ENCODE data around the gene NPIPB13. TPM values are rescaled to one million over a fixed set of nuclear protein-coding genes. Genes with fewer than 3 reads are reported as not detected.
"Not testable (repeated sequence)": the region's sequence is repeated elsewhere in the genome, so short reads cannot be mapped to it uniquely, and the experiment has no call there.

NPIPB13 gene
- 1.1 and 2.8 TPM in 2 replicates for total RNA-seq (2014; rRNA removed; shearing (Covaris generic))
- 5.9 and 8.0 TPM in 2 replicates for polyA plus RNA-seq (2014; cell fraction: nucleus; rRNA removed)

DNA sequence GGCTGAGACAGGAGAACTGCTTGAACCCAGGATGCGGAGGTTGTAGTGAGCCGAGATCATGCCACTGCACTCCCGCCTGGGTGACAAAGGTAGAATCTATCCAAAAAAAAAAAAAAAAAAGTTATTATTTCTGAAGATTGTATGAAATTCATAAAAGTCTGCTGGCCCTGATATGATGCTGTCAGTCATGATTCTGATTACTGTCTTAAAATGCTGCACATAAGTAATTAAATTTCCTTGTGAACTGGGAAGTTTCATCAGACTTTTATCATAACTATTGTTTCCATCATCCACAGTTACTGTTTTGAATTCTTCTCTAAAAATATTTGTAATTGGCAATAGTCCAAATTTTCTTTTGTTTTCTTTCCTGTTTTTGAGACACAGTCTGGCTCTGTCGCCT is at the start of gene NPIPB13:
TSS of gene NPIPB13 (minus strand) at position 101 of the 400 bp plus-strand sequence. CDS start 2,906 bp downstream, outside the sequence.
- DNase-seq (ENCODE audit: extremely low read depth, low read depth), result not testable (repeated sequence)

DNA sequence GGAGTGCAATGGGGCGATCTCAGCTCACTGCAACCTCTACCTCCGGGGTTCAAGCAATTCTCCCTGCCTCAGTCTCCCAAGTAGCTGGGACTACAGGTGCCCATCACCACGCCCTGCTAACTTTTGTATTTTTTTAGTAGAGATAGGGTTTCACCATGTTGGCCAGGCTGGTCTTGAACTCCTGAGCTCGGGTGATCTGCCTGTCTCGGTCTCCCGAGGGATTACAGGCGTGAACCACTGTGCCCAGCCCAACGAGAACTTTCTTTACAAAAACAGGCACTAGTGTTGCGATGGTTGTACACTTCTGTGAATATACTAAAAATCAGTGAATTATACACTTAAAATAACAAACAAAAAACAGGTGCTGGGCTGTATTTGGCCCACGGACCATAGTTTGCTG is 34.1 kb upstream of the NPIPB13 start:
- not testable (repeated sequence) for DNase-seq (ENCODE audit: extremely low read depth, low read depth)

DNA sequence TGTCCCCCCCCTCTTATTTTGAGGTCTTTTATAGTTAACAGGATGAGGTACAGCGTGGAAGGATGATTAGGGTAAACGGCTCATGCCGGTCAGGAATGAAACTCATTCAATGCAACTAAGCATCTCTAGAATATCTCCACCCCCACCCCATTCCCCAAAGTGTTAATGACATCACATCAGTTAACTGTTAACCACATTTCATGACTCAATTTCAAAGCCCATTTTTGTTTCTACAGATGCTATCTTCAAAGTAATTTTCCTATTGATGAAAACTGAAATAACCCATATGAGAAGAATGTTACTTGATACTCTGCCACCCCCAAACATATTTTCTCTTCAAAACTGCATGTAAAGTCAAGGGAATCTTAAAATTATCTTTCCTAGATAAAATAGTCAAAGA is 30.2 kb upstream of the NPIPB13 start:
- not testable (repeated sequence) for DNase-seq (ENCODE audit: extremely low read depth, low read depth)

DNA sequence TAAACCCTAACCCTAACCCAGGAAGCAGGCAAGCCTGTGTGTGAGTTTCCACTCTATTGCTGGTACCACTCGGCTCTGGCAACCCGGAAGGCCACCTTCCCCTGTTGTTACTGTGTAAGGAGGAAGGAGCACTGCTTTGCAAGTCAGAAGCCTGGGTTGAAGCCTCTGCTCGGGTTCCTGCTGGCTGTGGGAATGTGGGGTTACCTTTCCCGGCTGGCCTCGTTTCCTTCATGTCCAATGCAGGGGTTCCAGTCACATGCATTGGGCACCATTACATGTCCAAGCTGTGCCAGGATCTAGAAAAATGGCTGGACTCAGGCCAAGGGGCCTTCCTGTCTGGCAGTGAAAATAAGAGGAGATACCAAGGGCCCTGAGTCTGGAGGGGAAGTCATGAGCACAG is 31.2 kb downstream of the NPIPB13 start:
- not testable (repeated sequence) for DNase-seq (ENCODE audit: extremely low read depth, low read depth)

DNA sequence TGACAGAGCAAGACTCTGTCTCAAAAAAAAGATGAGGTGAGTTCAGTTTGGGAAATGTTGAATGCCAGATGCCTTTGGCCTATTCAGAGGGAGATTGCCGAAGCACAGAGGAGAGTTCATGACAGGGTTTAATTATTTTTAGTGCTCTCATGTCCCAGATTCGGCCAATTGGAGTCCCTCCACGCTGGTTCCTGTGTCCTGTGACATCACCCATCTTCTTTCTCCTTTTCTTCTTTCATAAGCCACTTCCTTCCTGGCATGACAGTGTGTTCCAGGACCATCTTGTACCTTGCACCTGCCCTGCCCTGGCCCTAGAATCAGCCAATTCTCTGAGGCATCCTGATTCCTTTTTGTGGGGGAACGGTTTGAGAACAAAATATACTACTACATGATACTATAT is 36.9 kb downstream of the NPIPB13 start:
- DNase-seq (ENCODE audit: extremely low read depth, low read depth), result not testable (repeated sequence)

DNA sequence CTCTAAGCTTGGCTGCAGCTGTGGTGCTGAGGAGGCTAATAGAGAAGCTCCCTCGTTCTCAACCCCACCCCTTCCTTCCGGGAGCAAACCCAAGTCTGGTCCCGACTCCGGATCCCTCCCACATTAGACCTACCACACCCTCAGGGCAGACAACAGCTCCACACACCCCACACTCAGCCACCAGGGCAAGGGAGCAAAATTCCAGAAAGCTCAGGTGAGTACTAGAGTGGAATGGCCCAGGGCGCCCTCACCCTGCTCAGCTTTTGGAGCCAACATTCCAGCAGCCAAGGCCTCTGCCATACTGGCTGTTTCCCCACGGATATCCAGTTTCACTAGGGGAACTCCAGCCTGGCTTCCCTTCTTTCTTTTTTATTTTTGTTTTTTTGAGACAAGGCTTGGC is 39.2 kb downstream of the NPIPB13 start:
- not testable (repeated sequence) for DNase-seq (ENCODE audit: extremely low read depth, low read depth)

DNA sequence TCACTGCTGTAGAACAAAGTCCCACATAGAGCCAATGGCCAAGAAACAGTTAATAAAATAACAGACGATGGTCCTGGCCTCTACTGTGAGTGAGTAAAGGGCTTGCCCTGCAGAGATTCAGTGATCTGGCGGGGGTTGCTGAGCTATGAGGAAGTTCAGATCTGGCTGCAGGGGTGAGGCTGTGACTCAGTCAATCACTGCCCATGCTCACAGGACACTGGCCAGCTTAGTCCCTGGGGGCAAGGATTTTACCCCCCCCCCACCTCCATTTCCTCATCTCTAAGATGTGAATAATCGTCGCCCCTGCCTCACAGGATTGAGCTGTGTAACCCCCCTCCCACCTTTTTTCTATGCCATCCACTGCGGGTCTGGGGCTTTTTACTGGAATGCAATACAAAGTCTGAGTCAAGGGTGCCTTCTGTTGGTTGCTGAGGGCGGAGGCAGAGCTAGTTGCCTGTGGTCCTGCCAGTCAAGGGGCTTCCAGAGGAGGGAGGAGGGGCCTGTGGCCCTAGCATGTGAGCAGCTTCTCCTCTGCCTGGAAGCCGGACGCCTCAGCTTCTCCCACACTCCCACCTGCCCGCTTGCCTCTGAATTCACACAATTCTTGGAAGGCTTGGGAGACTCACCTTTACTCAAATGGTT is 41.1 kb downstream of the NPIPB13 start:
- DNase-seq (ENCODE audit: extremely low read depth, low read depth), result not testable (repeated sequence)

DNA sequence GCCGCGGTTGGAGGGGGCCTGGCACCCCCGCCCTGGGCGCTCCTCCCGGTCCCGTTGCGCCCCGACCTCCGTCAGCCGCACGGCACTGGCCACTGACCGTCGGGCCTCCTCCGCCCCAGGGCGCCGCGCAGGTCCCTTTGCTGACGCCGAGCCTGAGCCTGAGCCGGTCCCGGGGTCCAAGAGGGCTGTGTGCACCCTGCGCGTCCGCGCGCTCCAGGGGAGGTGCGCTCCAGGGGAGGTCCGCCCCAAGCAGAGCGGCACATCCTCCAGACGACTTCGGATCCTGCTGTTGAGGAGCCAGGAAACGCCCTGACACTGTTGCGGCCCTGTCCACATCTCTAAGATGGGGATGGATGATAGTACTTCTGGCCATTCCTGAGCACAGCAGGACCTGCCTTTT is 42.0 kb downstream of the NPIPB13 start:
- DNase-seq (ENCODE audit: extremely low read depth, low read depth), result not testable (repeated sequence)

DNA sequence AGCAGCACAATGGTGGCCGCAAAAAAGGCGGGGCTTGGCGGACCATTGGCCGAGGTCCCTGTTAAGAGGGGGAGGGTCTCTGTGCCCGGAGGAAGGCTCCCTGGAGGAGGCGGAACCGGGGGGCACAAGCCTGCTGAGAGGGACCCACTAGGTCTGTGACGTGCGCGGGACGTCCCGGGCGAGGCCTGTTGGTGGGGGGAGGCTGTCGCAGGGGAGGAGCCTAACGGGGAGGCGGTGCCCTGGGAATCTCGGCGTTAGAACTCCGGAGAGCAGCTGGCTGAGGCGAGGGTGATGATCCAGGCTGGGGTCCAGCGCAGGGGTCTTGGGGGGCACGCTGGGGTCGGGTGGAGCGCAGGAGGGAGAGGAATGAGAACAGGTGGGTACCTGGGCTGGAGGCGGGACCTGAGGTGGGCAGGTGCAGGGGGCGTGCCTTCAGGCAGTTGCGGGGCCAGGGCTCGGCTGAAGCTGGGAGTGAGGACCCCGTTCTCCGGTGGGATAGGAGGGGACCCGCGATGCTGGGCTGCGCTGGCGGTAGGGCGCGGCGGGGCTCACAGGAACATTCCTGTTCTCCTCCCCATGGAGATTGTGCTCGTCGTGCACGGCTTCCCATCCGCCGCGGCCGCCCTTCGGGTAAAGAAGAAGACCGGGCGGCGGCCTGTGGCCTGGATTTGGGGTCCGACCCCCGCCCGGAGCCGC is 42.6 kb downstream of the NPIPB13 start:
- DNase-seq (ENCODE audit: extremely low read depth, low read depth), result not testable (repeated sequence)

DNA sequence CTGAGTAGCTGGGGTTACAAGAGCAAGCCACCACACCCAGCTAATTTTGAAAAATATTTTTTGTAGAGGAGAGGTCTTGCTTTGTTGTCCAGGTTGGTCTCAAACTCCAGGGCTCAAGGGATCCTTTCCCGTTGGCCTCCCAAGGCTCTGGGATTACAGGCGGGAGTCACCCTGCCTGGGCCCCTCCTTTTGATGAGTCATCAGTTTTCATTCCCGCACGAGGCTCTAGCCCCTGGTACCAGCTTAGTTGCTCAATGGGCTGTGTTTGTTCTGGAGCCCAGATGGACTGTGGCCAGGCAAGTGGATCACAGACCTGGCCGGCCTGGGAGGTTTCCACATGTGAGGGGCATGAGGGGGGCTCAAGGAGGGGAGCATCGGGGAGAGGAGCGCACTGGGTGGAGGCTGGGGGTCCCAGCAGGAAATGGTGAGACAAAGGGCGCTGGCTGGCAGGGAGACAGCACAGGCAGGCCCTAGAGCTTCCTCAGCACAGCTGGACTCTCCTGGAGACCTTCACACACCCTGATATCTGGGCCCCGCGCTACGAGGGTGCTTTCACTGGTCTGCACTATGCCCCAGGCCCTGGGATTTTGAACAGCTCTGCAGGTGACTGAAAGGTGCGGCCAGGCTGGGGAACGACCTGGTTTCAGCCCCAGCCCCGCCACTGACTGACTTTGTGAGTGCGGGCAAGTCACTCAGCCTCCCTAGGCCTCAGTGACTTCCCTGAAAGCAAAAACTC is 48.5 kb downstream of the NPIPB13 start:
- not testable (repeated sequence) for DNase-seq (ENCODE audit: extremely low read depth, low read depth)

DNA sequence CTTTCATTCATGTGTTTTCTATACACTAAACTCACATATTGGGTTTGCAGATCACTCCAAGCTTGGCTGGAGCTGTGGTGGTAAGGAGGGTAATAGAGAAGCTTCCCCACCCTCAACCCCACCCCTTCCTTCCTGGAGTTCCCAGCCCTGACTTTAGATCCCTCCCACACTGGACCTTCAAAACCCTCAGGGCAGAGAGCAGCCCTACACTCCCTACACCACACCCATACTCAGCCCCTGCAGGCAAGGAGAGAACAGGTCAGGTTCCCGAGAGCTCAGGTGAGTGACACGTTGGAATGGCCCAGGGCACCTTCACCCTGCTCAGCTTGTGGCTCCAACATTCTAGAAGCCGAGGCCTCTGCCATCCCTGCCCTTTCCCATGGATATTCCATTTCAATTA is 49.2 kb downstream of the NPIPB13 start, which contains the start of gene SULT1A3:
TSS of gene SULT1A3 (plus strand) at position 207 of the 400 bp plus-strand sequence. CDS start 1,474 bp downstream, outside the sequence.
- DNase-seq (ENCODE audit: extremely low read depth, low read depth), result not testable (repeated sequence)

Small RNA genes within 50 kb of the gene (small RNA-seq; reads per million reads assigned to genes)
- gene AC106782.4, result 0 reads per million in 2 experiments

Other genes with a start within 250 kb of the NPIPB13 start
- 0.61 and 1.1 TPM in 2 replicates for gene DOC2A, start 237.5 kb downstream of the NPIPB13 start, total RNA-seq (2014; rRNA removed; shearing (Covaris generic))
- not detected in 2 replicates for gene C16orf92, start 225.3 kb downstream of the NPIPB13 start, total RNA-seq (2014; rRNA removed; shearing (Covaris generic))
- gene TLCD3B, start 217.2 kb downstream of the NPIPB13 start, total RNA-seq (2014; rRNA removed; shearing (Covaris generic)), result 0.07 TPM in 1 of 2 replicates, not detected in the other
- 1,739 and 2,065 TPM in 2 replicates for gene ALDOA, start 182.7 kb downstream of the NPIPB13 start, total RNA-seq (2014; rRNA removed; shearing (Covaris generic))
- 72.1 and 81.6 TPM in 2 replicates for gene PPP4C, start 172.5 kb downstream of the NPIPB13 start, total RNA-seq (2014; rRNA removed; shearing (Covaris generic))
- 0.30 and 0.38 TPM in 2 replicates for gene TBX6, start 156.6 kb downstream of the NPIPB13 start, total RNA-seq (2014; rRNA removed; shearing (Covaris generic))
- 4.9 and 8.0 TPM in 2 replicates for gene YPEL3, start 152.3 kb downstream of the NPIPB13 start, total RNA-seq (2014; rRNA removed; shearing (Covaris generic))
- gene GDPD3, start 134.9 kb downstream of the NPIPB13 start, total RNA-seq (2014; rRNA removed; shearing (Covaris generic)), result 0.67 and 0.89 TPM in 2 replicates
- gene MAPK3, start 125.3 kb downstream of the NPIPB13 start, total RNA-seq (2014; rRNA removed; shearing (Covaris generic)), result 16.9 and 22.3 TPM in 2 replicates
- 0.64 TPM in 1 of 2 replicates, not detected in the other for gene CORO1A, start 64.9 kb downstream of the NPIPB13 start, total RNA-seq (2014; rRNA removed; shearing (Covaris generic))
- gene BOLA2B, start 54.8 kb downstream of the NPIPB13 start, total RNA-seq (2014; rRNA removed; shearing (Covaris generic)), result 60.8 and 85.7 TPM in 2 replicates
- 31.4 and 35.7 TPM in 2 replicates for gene SLX1A, start 54.6 kb downstream of the NPIPB13 start, total RNA-seq (2014; rRNA removed; shearing (Covaris generic))
- 2.8 and 4.4 TPM in 2 replicates for gene SULT1A3, start 49.2 kb downstream of the NPIPB13 start, total RNA-seq (2014; rRNA removed; shearing (Covaris generic))
- 36.5 and 39.0 TPM in 2 replicates for gene CD2BP2, start 106.8 kb upstream of the NPIPB13 start, total RNA-seq (2014; rRNA removed; shearing (Covaris generic))
- gene TBC1D10B, start 122.0 kb upstream of the NPIPB13 start, total RNA-seq (2014; rRNA removed; shearing (Covaris generic)), result 12.3 and 13.2 TPM in 2 replicates
- gene MYL11, start 126.3 kb upstream of the NPIPB13 start, total RNA-seq (2014; rRNA removed; shearing (Covaris generic)), result not detected in 2 replicates
- 0.26 TPM in 1 of 2 replicates, not detected in the other for gene SEPTIN1, start 134.1 kb upstream of the NPIPB13 start, total RNA-seq (2014; rRNA removed; shearing (Covaris generic))
- 8.3 and 8.4 TPM in 2 replicates for gene ZNF48, start 146.9 kb upstream of the NPIPB13 start, total RNA-seq (2014; rRNA removed; shearing (Covaris generic))
- gene ZNF771, start 159.1 kb upstream of the NPIPB13 start, total RNA-seq (2014; rRNA removed; shearing (Covaris generic)), result 6.2 and 6.4 TPM in 2 replicates
- gene DCTPP1, start 181.6 kb upstream of the NPIPB13 start, total RNA-seq (2014; rRNA removed; shearing (Covaris generic)), result 29.9 and 35.9 TPM in 2 replicates
- 22.2 and 25.5 TPM in 2 replicates for gene SEPHS2, start 197.4 kb upstream of the NPIPB13 start, total RNA-seq (2014; rRNA removed; shearing (Covaris generic))
- not detected in 2 replicates for gene ITGAL, start 224.3 kb upstream of the NPIPB13 start, total RNA-seq (2014; rRNA removed; shearing (Covaris generic))